Prostate gland (tissue), 2 donors: ENCODE results near the gene ACD.

ENCODE experiments used
- CTCF ChIP-seq, 4 experiments: fragments of 200-600 bp in 2 of 4; fragments of 450-650 bp in 2 of 4; sonication (generic) in 2 of 4; IDR thresholded peaks; 1 replicate in 3 of 4; 2 replicates in 1 of 4; pipeline ENCODE4 v1.5.1; 2016 to 2019; ENCODE audit warnings: antibody characterized with exemption in 4 of 4, mild to moderate bottlenecking in 2 of 4, moderate library complexity in 2 of 4
- POLR2A ChIP-seq: fragments of 450-650 bp; IDR thresholded peaks from one replicate; pipeline ENCODE4 v1.6.1; 2016; ENCODE audit warnings: antibody characterized with exemption, mild to moderate bottlenecking
- POLR2AphosphoS5 ChIP-seq: sonication (generic); formaldehyde crosslinking; IDR thresholded peaks from one replicate; pipeline ENCODE4 v1.6.1; 2017; ENCODE audit warnings: antibody characterized with exemption

- TF ChIP-seq CTCF (IDR thresholded peaks at IDR 0.05) (no peak), POLR2AphosphoS5 (no peak), POLR2A (no peak)
Measured at GRCh38 chr16:67647681-67648080, 12.4 kb downstream of the ACD start.
